GM21717 (cell line): ENCODE measurements around the gene KRT26.
"Not testable (repeated sequence)": the region's sequence is repeated elsewhere in the genome, so short reads cannot be mapped to it uniquely, and the experiment has no call there.

ENCODE experiments used
- ATAC-seq: cut with Tn5 transposase; IDR thresholded peaks from one replicate; pipeline ENCODE4 v1.9.1; 2021; ENCODE audit warnings: mild to moderate bottlenecking, moderate library complexity; ENCODE audit not compliant: unreplicated experiment

KRT26 gene

GRCh38 chr17:40795019-40795667 lies 23.1 kb upstream of the KRT26 start:
- ATAC-seq: no peak

GRCh38 chr17:40794466-40794865 lies 22.5 kb upstream of the KRT26 start:
- no peak for ATAC-seq

- no peak for ATAC-seq
Measured at GRCh38 chr17:40793832-40794231, 21.8 kb upstream of the KRT26 start.

- no peak for ATAC-seq
Measured at GRCh38 chr17:40791787-40792436, 19.9 kb upstream of the KRT26 start.

- no peak for ATAC-seq
Measured at GRCh38 chr17:40791111-40791510, 19.1 kb upstream of the KRT26 start.

GRCh38 chr17:40782450-40782849 lies 10.4 kb upstream of the KRT26 start, which contains the start of gene KRT27:
Gene KRT27, minus strand, starts transcription at chr17:40782550. Its CDS starts 57 bp downstream, at chr17:40782493.
- no peak for ATAC-seq

GRCh38 chr17:40779181-40779909 lies 7.3 kb upstream of the KRT26 start:
- ATAC-seq: no peak

GRCh38 chr17:40778461-40778860 lies 6.5 kb upstream of the KRT26 start:
- no peak for ATAC-seq

- ATAC-seq: no peak
Measured at GRCh38 chr17:40777971-40778370, 6.0 kb upstream of the KRT26 start.

- ATAC-seq: no peak
Measured at GRCh38 chr17:40777459-40777858, 5.5 kb upstream of the KRT26 start.

GRCh38 chr17:40775945-40776344 lies 3.9 kb upstream of the KRT26 start:
- ATAC-seq: no peak

GRCh38 chr17:40765657-40766056 lies 6.3 kb downstream of the KRT26 start:
- ATAC-seq: no peak

GRCh38 chr17:40763752-40764151 lies 8.2 kb downstream of the KRT26 start:
- ATAC-seq: no peak

- no peak for ATAC-seq
Measured at GRCh38 chr17:40760105-40761016, 11.6 kb downstream of the KRT26 start.

- ATAC-seq: no peak
Measured at GRCh38 chr17:40755231-40755630, 16.8 kb downstream of the KRT26 start, which contains the start of gene KRT25. Gene KRT25, minus strand, starts transcription at chr17:40755331. Its CDS starts 60 bp downstream, at chr17:40755271.

GRCh38 chr17:40753804-40754203 lies 18.2 kb downstream of the KRT26 start:
- no peak for ATAC-seq

GRCh38 chr17:40751065-40751464 lies 20.9 kb downstream of the KRT26 start:
- no peak for ATAC-seq

- ATAC-seq: no peak
Measured at GRCh38 chr17:40750391-40750790, 21.6 kb downstream of the KRT26 start.

- not testable (repeated sequence) for ATAC-seq
Measured at GRCh38 chr17:40748666-40749065, 23.3 kb downstream of the KRT26 start.

GRCh38 chr17:40738553-40738952 lies 33.4 kb downstream of the KRT26 start:
- ATAC-seq: no peak

GRCh38 chr17:40735016-40735415 lies 37.0 kb downstream of the KRT26 start:
- ATAC-seq: no peak
